Type B pancreatic cell (in vitro differentiated cells): Measurements from ENCODE around the gene MYO18A. TPM values are rescaled to one million over a fixed set of nuclear protein-coding genes. Genes with fewer than 3 reads are reported as not detected.

Source experiments
- DNase-seq: peaks from one replicate; pipeline ENCODE4 v3.0.0; 2021; ENCODE audit warnings: mixed read lengths; ENCODE audit not compliant: unreplicated experiment; ENCODE audit errors: extremely low spot score
- H3K27ac Mint-ChIP-seq: 2 replicates; pipeline ENCODE4 v1.8.0; 2021; ENCODE audit warnings: mild to moderate bottlenecking, mixed read lengths
- H3K27me3 Mint-ChIP-seq: 2 replicates; pipeline ENCODE4 v1.8.0; 2021; ENCODE audit warnings: mixed read lengths
- H3K36me3 Mint-ChIP-seq: 2 replicates; pipeline ENCODE4 v1.8.0; 2021; ENCODE audit warnings: mixed read lengths
- H3K4me1 Mint-ChIP-seq: one replicate; pipeline ENCODE4 v1.8.0; 2021; ENCODE audit warnings: mixed read lengths; ENCODE audit not compliant: unreplicated experiment
- H3K4me3 Mint-ChIP-seq: 2 replicates; pipeline ENCODE4 v1.8.0; 2021; ENCODE audit warnings: mild to moderate bottlenecking, mixed read lengths
- H3K9me3 Mint-ChIP-seq: 2 replicates; pipeline ENCODE4 v1.8.0; 2021; ENCODE audit warnings: mixed read lengths
- CTCF ChIP-seq: fragments of 200-600 bp; sonication (generic); conservative IDR thresholded peaks from 2 replicates; pipeline ENCODE4 v1.5.0; 2021; ENCODE audit warnings: antibody characterized with exemption, mild to moderate bottlenecking
- total RNA-seq: library from RNA; stranded (reverse); gene quantifications from 2 replicates; pipeline ENCODE4 v1.2.1, GENCODE V29; 2021; ENCODE audit warnings: low replicate concordance

MYO18A gene
- total RNA-seq, 1 donor from 2014 or later = 46.6 TPM

- Mint-ChIP-seq H3K4me1 (no peaks in the 10 kb centered on the region), H3K9me3 (no peaks in the 10 kb centered on the region), H3K4me3 (no peak overlapping the region), H3K36me3 (no peaks in the 10 kb centered on the region), H3K27ac (no peak overlapping the region), H3K27me3 (no peaks in the 10 kb centered on the region)
- peak; percentile 69 for TF ChIP-seq CTCF
- no peak for DNase-seq
These were observed 64.0 kb downstream of the MYO18A start for GRCh38 chr17:29115961-29116803.

GRCh38 chr17:29115435-29115834 lies 64.8 kb downstream of the MYO18A start:
- H3K27ac Mint-ChIP-seq = no peak overlapping the region
- H3K4me3 Mint-ChIP-seq = no peak overlapping the region
- H3K4me1 Mint-ChIP-seq = no peaks in the 10 kb centered on the region
- H3K36me3 Mint-ChIP-seq = no peaks in the 10 kb centered on the region
- no peak for DNase-seq
- no peak for TF ChIP-seq CTCF
- H3K9me3 Mint-ChIP-seq = no peaks in the 10 kb centered on the region
- no peaks in the 10 kb centered on the region for H3K27me3 Mint-ChIP-seq

- H3K27ac Mint-ChIP-seq = no peak overlapping the region
- no peak for TF ChIP-seq CTCF
- DNase-seq = no peak
- H3K9me3 Mint-ChIP-seq = no peaks in the 10 kb centered on the region
- H3K36me3 Mint-ChIP-seq = no peaks in the 10 kb centered on the region
- H3K4me1 Mint-ChIP-seq = peaks cover 5% of the 10 kb centered on the region
- no peaks in the 10 kb centered on the region for H3K27me3 Mint-ChIP-seq
- no peak overlapping the region for H3K4me3 Mint-ChIP-seq
These were observed 66.1 kb downstream of the MYO18A start for GRCh38 chr17:29114141-29114540.

- no peak for DNase-seq
- no peak overlapping the region for H3K4me3 Mint-ChIP-seq
- H3K9me3 Mint-ChIP-seq = no peaks in the 10 kb centered on the region
- H3K36me3 Mint-ChIP-seq = no peaks in the 10 kb centered on the region
- no peak overlapping the region for H3K27ac Mint-ChIP-seq
- H3K4me1 Mint-ChIP-seq = peaks cover 13% of the 10 kb centered on the region
- TF ChIP-seq CTCF = no peak
- no peaks in the 10 kb centered on the region for H3K27me3 Mint-ChIP-seq
These were observed 66.9 kb downstream of the MYO18A start for GRCh38 chr17:29113334-29113733.

- DNase-seq = no peak
- Mint-ChIP-seq H3K27me3 (no peaks in the 10 kb centered on the region), H3K4me3 (no peak overlapping the region), H3K36me3 (no peaks in the 10 kb centered on the region), H3K4me1 (peaks cover 16% of the 10 kb centered on the region), H3K9me3 (no peaks in the 10 kb centered on the region), H3K27ac (no peak overlapping the region)
- no peak for TF ChIP-seq CTCF
These were observed 67.4 kb downstream of the MYO18A start for GRCh38 chr17:29112771-29113295.
